NB4 (cell line): ENCODE data around the gene MSI2.

Source experiments
- DNase-seq: peaks from one replicate; pipeline ENCODE4 v3.0.0; 2010; ENCODE audit warnings: low read depth
- H3K4me3 ChIP-seq: one replicate; pipeline ENCODE4 v1.5.1; 2011; ENCODE audit warnings: mild to moderate bottlenecking, low read depth, low read length, moderate library complexity
- MAX ChIP-seq: IDR thresholded peaks from 2 replicates; pipeline ENCODE4 v1.6.1; 2011; ENCODE audit warnings: low read depth, low read length
- MYC ChIP-seq: IDR thresholded peaks from 2 replicates; pipeline ENCODE4 v1.6.1; 2011; ENCODE audit warnings: low read depth, low read length
- POLR2A ChIP-seq: IDR thresholded peaks from 2 replicates; pipeline ENCODE4 v1.6.1; 2011; ENCODE audit warnings: mild to moderate bottlenecking; ENCODE audit not compliant: insufficient read length; ENCODE audit errors: extremely low read depth
- TF ChIP-seq, protein P1 (sequence below): IDR thresholded peaks from one replicate; pipeline ENCODE4 v1.5.1; 2012; ENCODE audit warnings: low read depth, low read length

The MSI2 gene

GRCh38 chr17:57444682-57445450, 188.5 kb downstream of the MSI2 start:
- DNase-seq, result peak; percentile 30
- TF ChIP-seq MAX (no peak), MYC (no peak)
- TF ChIP-seq, protein P1, sequence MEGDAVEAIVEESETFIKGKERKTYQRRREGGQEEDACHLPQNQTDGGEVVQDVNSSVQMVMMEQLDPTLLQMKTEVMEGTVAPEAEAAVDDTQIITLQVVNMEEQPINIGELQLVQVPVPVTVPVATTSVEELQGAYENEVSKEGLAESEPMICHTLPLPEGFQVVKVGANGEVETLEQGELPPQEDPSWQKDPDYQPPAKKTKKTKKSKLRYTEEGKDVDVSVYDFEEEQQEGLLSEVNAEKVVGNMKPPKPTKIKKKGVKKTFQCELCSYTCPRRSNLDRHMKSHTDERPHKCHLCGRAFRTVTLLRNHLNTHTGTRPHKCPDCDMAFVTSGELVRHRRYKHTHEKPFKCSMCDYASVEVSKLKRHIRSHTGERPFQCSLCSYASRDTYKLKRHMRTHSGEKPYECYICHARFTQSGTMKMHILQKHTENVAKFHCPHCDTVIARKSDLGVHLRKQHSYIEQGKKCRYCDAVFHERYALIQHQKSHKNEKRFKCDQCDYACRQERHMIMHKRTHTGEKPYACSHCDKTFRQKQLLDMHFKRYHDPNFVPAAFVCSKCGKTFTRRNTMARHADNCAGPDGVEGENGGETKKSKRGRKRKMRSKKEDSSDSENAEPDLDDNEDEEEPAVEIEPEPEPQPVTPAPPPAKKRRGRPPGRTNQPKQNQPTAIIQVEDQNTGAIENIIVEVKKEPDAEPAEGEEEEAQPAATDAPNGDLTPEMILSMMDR, result no peak
- no peak overlapping the region for H3K4me3 ChIP-seq

DNA sequence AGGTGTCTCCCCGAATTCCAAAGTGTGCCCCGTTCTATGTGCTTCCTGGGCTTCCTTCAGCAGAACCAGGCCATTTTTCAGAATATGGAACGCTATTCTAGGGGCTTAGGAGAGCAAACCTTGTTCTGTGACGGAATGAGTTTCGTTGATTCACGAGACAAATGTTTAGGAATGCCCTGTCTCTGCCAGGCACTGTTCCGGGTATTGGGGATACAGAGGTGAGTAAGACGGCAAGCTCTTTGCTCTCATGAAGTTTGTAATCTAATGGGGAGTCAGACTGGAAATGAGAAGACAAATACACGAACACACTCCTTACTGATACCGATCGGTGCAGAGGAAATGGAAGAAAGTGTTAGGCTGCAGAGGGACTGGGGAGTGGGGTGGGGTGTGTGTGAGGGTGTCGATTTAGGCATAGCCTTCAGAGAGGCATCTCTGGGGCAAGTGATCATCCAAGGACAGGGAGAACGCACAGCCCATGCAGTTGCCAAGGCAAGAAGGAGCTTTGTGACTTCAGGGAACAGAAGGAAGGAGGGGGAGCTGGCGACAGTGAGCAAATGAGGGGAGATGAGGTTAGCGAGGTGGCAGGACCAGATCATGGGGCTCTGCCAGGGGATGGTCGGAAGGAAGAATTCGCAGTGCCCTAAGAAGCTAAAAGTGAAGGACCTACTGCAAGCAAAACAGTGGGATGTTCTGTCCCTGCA, 189.6 kb downstream of the MSI2 start:
- H3K4me3 ChIP-seq, result no peak overlapping the region
- DNase-seq, result no peak
- TF ChIP-seq MYC, result no peak
- TF ChIP-seq, protein P1, result no peak
- TF ChIP-seq MAX, result no peak
- no peak for TF ChIP-seq POLR2A

DNA sequence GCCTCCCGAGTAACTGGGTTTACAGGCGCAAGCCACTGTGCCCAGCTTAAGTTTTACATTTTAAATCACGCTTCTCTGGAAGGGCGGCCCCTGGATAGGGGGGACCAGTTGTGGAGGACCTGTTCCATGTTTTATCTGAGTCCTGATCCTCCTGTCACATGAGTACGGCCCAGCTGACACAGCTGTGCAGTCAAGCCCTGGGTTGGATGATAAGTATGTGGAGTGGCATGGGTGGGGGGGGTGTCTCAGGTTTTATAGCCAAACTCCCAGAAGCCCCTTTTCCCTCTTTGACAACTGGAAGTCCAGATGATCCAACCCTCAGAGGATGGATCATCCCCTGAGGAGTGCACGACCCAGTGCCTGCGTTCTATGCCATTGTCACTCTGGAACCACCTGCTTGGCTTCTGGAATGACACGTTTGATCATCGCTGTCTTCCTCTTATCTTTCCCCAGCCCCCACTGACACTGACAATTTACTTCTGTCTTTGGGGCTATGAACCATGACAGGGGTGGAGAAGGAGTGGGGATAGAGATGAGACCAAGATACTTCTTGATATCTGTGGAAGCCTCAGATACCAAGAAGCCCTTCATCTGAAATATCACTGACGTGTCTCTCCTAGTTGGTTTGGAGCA, 191.2 kb downstream of the MSI2 start:
- H3K4me3 ChIP-seq, result no peak overlapping the region
- DNase-seq, result no peak
- TF ChIP-seq MAX (no peak), POLR2A (no peak), MYC (no peak)
- TF ChIP-seq, protein P1, result no peak

DNA sequence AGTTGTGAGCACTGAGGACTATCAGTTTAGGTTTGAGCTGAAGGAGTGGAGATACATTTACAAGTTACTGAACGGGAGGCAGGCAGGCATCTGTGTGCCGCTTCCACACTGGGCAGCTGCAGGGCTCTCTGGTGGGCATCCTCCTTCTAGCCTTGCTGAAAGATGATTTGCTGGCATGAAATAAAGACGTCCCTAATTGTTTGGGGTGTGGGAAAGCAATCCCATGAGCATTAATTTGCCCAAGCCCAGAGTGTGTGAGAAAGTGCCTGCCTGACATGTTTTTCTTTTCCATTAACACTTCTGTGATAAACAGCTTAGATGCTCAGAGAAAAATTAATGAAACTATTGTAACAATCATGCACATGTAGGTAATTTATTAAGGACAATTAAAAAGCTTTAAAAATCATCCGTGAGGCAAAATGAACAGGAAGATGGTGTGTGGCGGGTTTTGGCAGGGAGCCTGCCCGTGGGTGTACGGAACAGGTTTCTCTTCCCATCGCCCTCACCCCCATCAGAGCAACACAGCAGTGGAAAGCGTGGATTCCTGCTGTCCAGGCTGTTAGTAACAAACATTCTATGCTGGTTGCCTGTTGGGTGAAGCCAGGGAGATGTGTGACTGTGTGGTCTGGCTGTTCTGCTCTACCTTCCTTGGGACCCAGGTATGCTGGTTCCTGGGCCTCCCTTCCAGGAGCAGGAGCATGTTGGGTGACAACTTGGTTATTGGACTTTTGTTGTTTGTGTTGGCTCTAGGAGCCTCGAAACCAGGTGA, 191.9 kb downstream of the MSI2 start:
- DNase-seq, result no peak
- no peak overlapping the region for H3K4me3 ChIP-seq
- TF ChIP-seq POLR2A (no peak), MYC (no peak), MAX (no peak)
- TF ChIP-seq, protein P1, result no peak

DNA sequence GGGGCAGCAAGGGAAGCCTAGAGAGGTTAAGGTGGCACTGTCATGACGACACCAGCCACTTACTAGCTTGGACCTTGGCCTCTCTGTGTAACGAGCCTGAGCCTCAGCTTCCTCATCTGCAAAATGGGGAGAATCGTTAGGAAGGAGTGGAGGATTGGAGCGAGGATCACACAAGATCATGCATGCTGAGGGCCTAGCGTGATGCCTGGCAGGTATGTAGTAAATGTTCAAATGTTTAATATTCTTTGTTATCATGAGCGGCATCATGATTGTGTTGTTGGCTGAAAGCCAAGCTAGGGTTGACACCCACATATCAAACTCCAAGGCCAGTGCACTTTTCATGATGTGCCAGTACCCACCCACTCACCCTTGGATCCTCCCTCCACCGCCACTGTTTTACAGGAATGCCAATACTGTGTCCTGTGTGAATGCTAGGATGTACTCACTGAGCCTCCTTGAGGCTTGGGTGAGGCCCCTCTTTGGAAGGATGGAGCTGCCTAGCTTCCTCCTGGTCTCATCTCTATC, 192.5 kb downstream of the MSI2 start:
- TF ChIP-seq MYC (no peak), MAX (no peak), POLR2A (no peak)
- TF ChIP-seq, protein P1, result no peak
- no peak for DNase-seq
- H3K4me3 ChIP-seq, result no peak overlapping the region
